Ishikawa (cell line): Measurements from ENCODE around the gene SHC1.

ENCODE experiments used
- CEBPB ChIP-seq: IDR thresholded peaks from 2 replicates; pipeline ENCODE4 v1.6.1; 2012
- CREB1 ChIP-seq: IDR thresholded peaks from 2 replicates; pipeline ENCODE4 v1.6.1; 2012; ENCODE audit warnings: low read depth
- EGR1 ChIP-seq: IDR thresholded peaks from 2 replicates; pipeline ENCODE4 v1.6.1; 2012
- EP300 ChIP-seq: IDR thresholded peaks from 2 replicates; pipeline ENCODE4 v1.6.1; 2012; ENCODE audit warnings: borderline replicate concordance
- FOXM1 ChIP-seq: IDR thresholded peaks from 2 replicates; pipeline ENCODE4 v1.6.1; 2012; ENCODE audit warnings: low read depth, borderline replicate concordance
- MAX ChIP-seq: IDR thresholded peaks from 2 replicates; pipeline ENCODE4 v1.6.1; 2012
- NFIC ChIP-seq: IDR thresholded peaks from 2 replicates; pipeline ENCODE4 v1.6.1; 2012
- RAD21 ChIP-seq: IDR thresholded peaks from 2 replicates; pipeline ENCODE4 v1.6.1; 2012; ENCODE audit warnings: low read depth
- REST ChIP-seq: IDR thresholded peaks from 2 replicates; pipeline ENCODE4 v1.6.1; 2012; ENCODE audit warnings: low read depth, mild to moderate bottlenecking
- TAF1 ChIP-seq: IDR thresholded peaks from 2 replicates; pipeline ENCODE4 v1.6.1; 2012; ENCODE audit warnings: low read depth, mild to moderate bottlenecking
- TCF12 ChIP-seq: IDR thresholded peaks from 2 replicates; pipeline ENCODE4 v1.6.1; 2012; ENCODE audit warnings: low read depth
- TEAD4 ChIP-seq: IDR thresholded peaks from 2 replicates; pipeline ENCODE4 v1.6.1; 2012
- YY1 ChIP-seq: IDR thresholded peaks from 2 replicates; pipeline ENCODE4 v1.6.1; 2012; ENCODE audit warnings: low read depth
- ZBTB7A ChIP-seq: IDR thresholded peaks from 2 replicates; pipeline ENCODE4 v1.6.1; 2012; ENCODE audit warnings: low read depth
- TF ChIP-seq, protein P1 (sequence below): IDR thresholded peaks from 2 replicates; pipeline ENCODE4 v1.6.1; 2012

The SHC1 gene

GRCh38 chr1:154967331-154967950 lies 3.1 kb downstream of the SHC1 start:
- TF ChIP-seq FOXM1: no peak
- no peak for TF ChIP-seq MAX
- TF ChIP-seq EGR1: no peak
- no peak for TF ChIP-seq TEAD4

DNA sequence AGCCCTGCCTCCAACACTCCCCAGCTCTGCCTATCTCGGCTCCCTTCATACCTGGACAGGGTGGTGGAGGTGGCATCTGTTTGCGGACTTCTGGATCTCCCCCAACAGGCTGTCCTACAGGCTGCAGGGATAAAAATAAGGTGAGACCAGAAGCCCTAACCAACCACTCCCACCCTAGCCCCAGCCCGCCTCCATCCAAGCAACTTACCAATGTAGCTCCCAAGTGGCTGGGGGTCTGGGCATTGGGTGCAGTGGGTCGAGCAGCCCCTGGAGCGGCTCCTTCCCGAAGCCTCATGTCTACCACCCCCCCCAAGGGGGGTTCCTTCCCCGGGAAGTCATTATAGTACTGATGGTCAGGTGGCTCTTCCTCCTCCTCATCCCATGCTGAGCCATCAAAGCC lies 4.4 kb downstream of the SHC1 start:
- TF ChIP-seq, protein P1, sequence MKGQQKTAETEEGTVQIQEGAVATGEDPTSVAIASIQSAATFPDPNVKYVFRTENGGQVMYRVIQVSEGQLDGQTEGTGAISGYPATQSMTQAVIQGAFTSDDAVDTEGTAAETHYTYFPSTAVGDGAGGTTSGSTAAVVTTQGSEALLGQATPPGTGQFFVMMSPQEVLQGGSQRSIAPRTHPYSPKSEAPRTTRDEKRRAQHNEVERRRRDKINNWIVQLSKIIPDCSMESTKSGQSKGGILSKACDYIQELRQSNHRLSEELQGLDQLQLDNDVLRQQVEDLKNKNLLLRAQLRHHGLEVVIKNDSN: no peak
- TF ChIP-seq NFIC (no peak), EP300 (no peak), TCF12 (no peak), REST (no peak), TAF1 (no peak), ZBTB7A (no peak), CEBPB (no peak), FOXM1 (no peak), EGR1 (no peak), RAD21 (no peak), MAX (no peak), TEAD4 (no peak), YY1 (no peak), CREB1 (no peak)

GRCh38 chr1:154964359-154964758 lies 6.2 kb downstream of the SHC1 start:
- TF ChIP-seq NFIC: no peak
- no peak for TF ChIP-seq RAD21
- TF ChIP-seq CREB1: no peak
- no peak for TF ChIP-seq TEAD4
- TF ChIP-seq REST: no peak
- no peak for TF ChIP-seq TAF1
- TF ChIP-seq YY1: no peak
- no peak for TF ChIP-seq TCF12
- TF ChIP-seq CEBPB: no peak
- TF ChIP-seq MAX: no peak
- TF ChIP-seq EP300: no peak
- TF ChIP-seq, protein P1: no peak
- TF ChIP-seq ZBTB7A: no peak
- no peak for TF ChIP-seq EGR1
- TF ChIP-seq FOXM1: no peak

- TF ChIP-seq, protein P1: no peak
- no peak for TF ChIP-seq YY1
These were observed 6.9 kb downstream of the SHC1 start for GRCh38 chr1:154963643-154964042.

DNA sequence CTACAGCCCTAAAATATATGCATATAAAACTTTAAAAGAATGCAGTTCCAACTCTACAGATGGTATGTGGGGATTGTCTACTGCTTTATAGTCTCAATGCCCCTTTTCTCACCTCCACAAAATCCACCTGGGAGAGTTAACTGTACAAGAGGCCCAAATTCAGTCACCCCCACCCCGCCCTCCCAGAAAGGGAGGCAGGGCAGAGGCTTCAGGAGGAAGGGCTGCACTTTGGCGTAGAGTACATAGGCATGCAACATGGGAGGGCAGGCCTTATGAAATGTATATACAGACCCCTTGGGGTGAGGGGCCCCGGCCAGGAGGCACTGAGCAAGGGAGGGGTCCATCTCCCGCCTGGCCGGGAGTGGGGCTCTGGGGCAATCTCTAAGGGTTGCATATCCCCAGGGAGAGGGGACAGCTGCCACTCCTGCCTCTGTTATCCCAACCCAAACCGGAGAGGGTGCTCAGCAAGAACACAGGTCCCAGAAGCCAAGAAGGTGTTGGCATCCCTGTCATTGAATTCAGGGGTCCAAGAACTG lies 7.7 kb downstream of the SHC1 start:
- TF ChIP-seq ZBTB7A (no peak), RAD21 (no peak), EP300 (no peak), MAX (no peak), NFIC (no peak), REST (no peak), YY1 (no peak), TAF1 (no peak), TCF12 (no peak), FOXM1 (no peak), TEAD4 (no peak), CEBPB (no peak), EGR1 (no peak), CREB1 (no peak)
- TF ChIP-seq, protein P1: no peak
